Activated CD4-positive, alpha-beta T cell treated with anti-CD3 and anti-CD28 coated beads, Interleukin-2, amount 10 ng/mL, durations not matched to agents 7 days and 5 days (primary cell): ENCODE measurements around the gene ILK. TPM values are rescaled to one million over a fixed set of nuclear protein-coding genes. Genes with fewer than 3 reads are reported as not detected.
A peak's percentile ranks its signal among the peaks of the same experiment; 100 is the strongest.

Experiments used
- CTCF ChIA-PET: fragments of 350-600 bp; sonication (Branson Sonifier 250); formaldehyde crosslinking; loops from one replicate; lab custom pipeline; 2021; ENCODE audit warnings: antibody characterized with exemption; lab: Charles Lee
- POLR2A ChIA-PET: fragments of 350-600 bp; sonication (Branson Sonifier 250); formaldehyde crosslinking; loops from one replicate; lab custom pipeline; 2021; ENCODE audit warnings: antibody characterized with exemption; lab: Charles Lee
- DNase-seq: peaks from one replicate; pipeline ENCODE4 v3.0.0-alpha.2; 2020
- H3K27ac Mint-ChIP-seq: one replicate; pipeline ENCODE4 v1.8.0; 2021; ENCODE audit warnings: mild to moderate bottlenecking, moderate library complexity, mixed read lengths
- H3K27me3 Mint-ChIP-seq: one replicate; pipeline ENCODE4 v1.8.0; 2021; ENCODE audit warnings: mixed read lengths
- H3K36me3 Mint-ChIP-seq: one replicate; pipeline ENCODE4 v1.8.0; 2021; ENCODE audit warnings: low read depth, mixed read lengths
- H3K4me1 Mint-ChIP-seq: one replicate; pipeline ENCODE4 v1.8.0; 2021; ENCODE audit warnings: mixed read lengths
- H3K4me3 Mint-ChIP-seq: one replicate; pipeline ENCODE4 v1.8.0; 2021; ENCODE audit warnings: mild to moderate bottlenecking, moderate library complexity, mixed read lengths
- H3K9me3 Mint-ChIP-seq: one replicate; pipeline ENCODE4 v1.8.0; 2021; ENCODE audit warnings: mixed read lengths
- total RNA-seq, 2 experiments: library from RNA; stranded (reverse); gene quantifications; one replicate each; pipeline ENCODE4 v1.2.3, GENCODE V29; 2021

ILK gene
- total RNA-seq, 2 experiments from 2014 or later = 155 to 163 TPM

DNA sequence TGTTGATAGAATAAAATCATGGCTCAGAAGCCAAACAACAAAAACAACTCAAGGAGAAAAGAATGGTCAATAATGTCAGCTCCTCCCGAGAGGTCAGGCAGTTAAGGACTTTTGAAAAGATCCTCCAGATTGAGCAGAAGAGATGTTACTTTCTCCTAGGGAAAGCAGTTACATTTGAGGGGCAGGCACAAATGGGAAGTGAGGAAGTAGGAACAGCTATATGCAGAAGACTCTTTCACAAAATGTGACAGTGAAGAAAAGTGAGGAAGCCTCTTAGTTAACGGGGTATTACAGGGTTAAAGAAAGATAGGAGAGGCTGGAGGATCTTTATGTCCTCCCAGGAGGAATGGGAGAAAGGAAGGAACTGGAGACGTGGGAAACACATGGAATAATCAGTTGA, 48.6 kb downstream of the ILK start:
- no peaks in the 10 kb centered on the region for H3K9me3 Mint-ChIP-seq
- CTCF ChIA-PET = interaction anchor here (2.2 kb wide), 1 partner anchor 13 kb away, joined by 6 read pairs; no protein-coding TSS in a partner anchor
- no peak overlapping the region for H3K4me3 Mint-ChIP-seq
- no peak overlapping the region for H3K27ac Mint-ChIP-seq
- POLR2A ChIA-PET = interaction anchor here (0.8 kb wide), 1 partner anchor 13 kb away, joined by 3 read pairs; no protein-coding TSS in a partner anchor
- DNase-seq = no peak
- H3K4me1 Mint-ChIP-seq = peaks cover 8% of the 10 kb centered on the region
- no peaks in the 10 kb centered on the region for H3K36me3 Mint-ChIP-seq
- peaks cover 13% of the 10 kb centered on the region for H3K27me3 Mint-ChIP-seq

DNA sequence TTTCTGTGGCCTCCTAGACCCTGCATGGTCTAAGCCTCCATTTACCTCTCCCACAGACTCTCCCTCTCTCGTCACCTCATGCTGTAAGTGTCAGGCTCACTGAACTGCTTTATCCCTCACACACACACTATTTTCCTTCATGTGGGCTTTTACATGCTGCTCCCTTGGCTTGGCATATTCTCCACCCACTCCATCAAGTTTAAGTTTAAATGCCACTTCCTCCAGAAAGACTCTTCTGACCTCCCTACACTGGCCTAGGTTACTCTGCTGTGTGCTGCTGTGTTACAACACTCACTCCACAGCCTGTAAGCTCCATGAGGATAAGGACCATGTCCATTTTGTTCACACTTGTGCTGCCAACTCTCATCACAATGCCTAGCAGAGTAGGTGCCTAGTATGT, 49.5 kb downstream of the ILK start:
- ChIA-PET CTCF (interaction anchor here (0.9 to 2.2 kb wide), 3 partner anchors 10 to 26 kb away, joined by 3 to 6 read pairs (median 4); no protein-coding TSS in a partner anchor), POLR2A (interaction anchor here (0.6 kb wide), 1 partner anchor 15 kb away, joined by 7 read pairs; no protein-coding TSS in a partner anchor)
- Mint-ChIP-seq H3K27me3 (peaks cover 15% of the 10 kb centered on the region), H3K4me1 (peaks cover 8% of the 10 kb centered on the region), H3K36me3 (no peaks in the 10 kb centered on the region), H3K9me3 (no peaks in the 10 kb centered on the region), H3K4me3 (no peak overlapping the region), H3K27ac (no peak overlapping the region)
- DNase-seq = no peak

DNA sequence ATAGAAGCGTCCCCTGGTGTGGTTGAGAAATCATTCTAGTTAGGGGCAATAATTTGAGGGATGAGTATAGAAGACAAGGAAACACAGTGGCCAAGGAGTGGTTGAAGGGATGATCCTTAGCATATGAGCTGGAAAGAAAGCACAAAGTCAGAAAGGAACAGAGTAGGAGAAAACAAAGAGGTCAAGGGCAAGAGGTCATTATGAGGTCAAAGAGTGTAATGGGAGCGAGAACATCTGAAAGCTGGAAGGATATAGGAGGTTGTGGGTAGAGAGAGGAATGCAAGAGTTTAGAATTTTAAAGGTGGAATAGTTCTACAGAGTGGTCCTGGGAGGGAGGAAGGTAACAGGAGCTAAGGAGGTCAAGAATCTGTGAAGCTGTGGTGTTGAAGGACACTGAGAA, 50.1 kb downstream of the ILK start:
- Mint-ChIP-seq H3K27ac (no peak overlapping the region), H3K4me1 (peaks cover 8% of the 10 kb centered on the region), H3K27me3 (peaks cover 15% of the 10 kb centered on the region), H3K9me3 (no peaks in the 10 kb centered on the region), H3K4me3 (no peak overlapping the region), H3K36me3 (no peaks in the 10 kb centered on the region)
- DNase-seq = no peak
- ChIA-PET POLR2A (no interaction called here), CTCF (interaction anchor here (0.9 to 2.2 kb wide), 4 partner anchors 10 to 42 kb away, joined by 3 to 6 read pairs (median 4); partner anchors contain the start of gene TAF10)

DNA sequence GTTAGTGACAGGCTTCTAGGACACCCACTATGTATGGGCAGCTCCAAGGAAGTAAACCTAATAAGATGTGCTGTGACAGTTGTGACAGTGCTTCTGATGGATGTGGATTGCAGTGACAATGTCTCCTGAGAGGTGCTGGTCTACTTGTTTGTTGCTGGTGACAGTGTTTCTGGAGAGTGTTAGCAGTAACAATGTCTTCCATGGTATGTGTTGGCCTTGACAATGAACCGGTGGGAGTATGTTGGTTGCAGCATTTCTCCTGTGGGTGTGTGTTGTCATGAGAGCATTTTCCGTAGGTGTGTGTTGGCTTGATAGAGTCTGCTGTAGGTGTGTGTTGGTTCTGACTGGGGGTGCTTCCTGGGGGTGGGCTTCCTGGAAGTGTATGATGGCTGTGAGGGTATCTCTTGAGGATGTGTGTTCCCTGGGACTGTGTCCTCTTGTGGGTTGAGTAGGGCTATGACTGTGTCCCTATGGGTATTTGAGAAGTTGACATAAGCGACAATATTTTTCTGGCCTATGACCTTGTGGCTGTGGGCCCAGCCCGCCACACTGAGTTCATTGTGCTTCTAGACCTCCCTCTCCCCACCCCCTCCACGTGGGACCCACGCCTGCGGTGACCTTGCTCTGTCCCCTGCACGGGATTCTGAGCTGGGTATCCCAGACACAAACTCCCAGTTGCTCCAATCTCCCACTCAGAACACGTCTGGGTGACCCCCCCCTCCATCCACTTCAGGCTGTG, 50.9 kb downstream of the ILK start:
- no peaks in the 10 kb centered on the region for H3K9me3 Mint-ChIP-seq
- H3K36me3 Mint-ChIP-seq = no peaks in the 10 kb centered on the region
- DNase-seq = no peak
- no peak overlapping the region for H3K27ac Mint-ChIP-seq
- H3K4me1 Mint-ChIP-seq = peaks cover 8% of the 10 kb centered on the region
- CTCF ChIA-PET = interaction anchor here (0.9 to 1.1 kb wide), 2 partner anchors 28 to 42 kb away, joined by 3 to 4 read pairs; partner anchors contain the start of gene TAF10
- POLR2A ChIA-PET = no interaction called here
- H3K4me3 Mint-ChIP-seq = no peak overlapping the region
- H3K27me3 Mint-ChIP-seq = peaks cover 15% of the 10 kb centered on the region

DNA sequence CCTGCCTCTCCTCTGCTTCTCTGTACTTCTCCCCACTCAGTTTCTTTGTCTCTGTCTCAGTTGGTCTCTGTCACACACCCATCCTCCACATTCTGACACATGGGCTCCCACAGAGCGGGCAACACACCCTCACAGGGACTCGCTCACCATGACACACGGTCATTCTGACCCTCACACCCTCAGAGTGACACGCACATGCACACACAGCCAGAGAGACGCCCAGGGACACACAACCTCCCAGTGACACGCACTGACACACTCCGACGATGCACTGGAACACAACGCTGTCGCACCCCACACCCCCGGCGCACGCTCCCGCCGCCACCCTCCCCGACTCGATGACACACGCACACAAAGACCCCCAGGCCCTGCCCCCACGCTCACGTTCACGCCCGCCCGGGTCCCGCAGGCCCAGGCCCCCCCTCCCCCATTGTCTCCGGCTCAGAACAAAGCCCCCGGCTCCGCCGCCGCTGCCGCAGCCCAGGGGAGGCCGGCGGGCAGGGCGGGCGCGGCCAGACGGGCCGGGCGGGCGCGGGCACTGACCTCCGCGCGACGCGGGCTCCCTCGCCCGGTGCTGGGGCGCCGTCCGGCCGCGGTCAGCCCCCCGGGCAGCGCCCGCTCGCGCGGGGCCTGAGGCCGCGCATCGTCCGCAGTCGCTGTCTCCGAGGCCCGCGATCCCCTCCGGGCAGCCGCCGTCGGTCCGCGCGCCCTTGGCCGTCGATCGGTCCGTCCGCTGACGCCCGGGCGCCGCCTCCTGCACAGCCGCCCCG, 51.6 kb downstream of the ILK start:
- peaks cover 8% of the 10 kb centered on the region for H3K4me1 Mint-ChIP-seq
- no peak overlapping the region for H3K4me3 Mint-ChIP-seq
- peaks cover 15% of the 10 kb centered on the region for H3K27me3 Mint-ChIP-seq
- no peak for DNase-seq
- no peaks in the 10 kb centered on the region for H3K36me3 Mint-ChIP-seq
- CTCF ChIA-PET = no interaction called here
- POLR2A ChIA-PET = no interaction called here
- H3K27ac Mint-ChIP-seq = no peak overlapping the region
- H3K9me3 Mint-ChIP-seq = no peaks in the 10 kb centered on the region

DNA sequence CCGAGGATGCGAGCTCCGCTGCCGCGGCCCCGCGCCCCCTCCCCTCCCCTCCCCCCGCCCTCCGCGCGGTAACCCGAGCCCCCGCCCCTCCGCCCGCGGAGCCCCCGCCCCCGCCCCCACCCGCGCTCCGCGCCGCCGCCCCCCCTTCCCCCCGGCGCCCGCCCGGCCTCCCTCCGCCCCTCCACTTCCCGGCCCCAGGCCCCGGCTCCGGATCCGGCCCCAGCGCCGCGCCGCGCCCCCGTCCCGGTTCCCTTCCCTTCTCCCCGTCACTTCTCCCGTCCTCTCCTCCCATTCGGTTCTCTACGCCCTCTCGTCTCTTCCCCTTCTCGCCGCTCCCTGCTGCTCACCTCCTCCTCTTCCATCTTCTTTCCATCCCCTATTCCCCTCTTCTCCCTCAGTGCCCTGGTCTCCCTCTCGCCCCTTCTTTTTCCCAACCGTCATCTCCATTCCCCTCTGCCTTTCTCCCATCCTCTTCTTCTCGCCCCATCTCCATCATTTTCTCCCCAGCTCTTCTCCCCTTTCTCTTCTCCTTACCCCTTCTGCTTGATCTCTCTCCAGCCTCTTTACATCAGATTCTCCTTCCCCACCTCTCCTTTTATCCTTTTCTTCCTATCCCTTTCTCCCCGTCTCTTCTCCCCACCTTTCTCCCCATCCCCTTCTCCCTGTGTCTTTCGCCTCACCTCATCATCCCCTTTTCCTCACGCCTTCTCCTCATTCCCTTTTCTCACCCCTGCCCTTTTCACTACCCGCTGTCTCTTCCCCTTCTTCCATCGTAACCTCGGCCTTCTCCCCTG, 52.4 kb downstream of the ILK start, which contains the start of gene DCHS1:
Gene DCHS1 (minus strand): TSS at position 20 of the 794 bp plus-strand sequence. CDS start 14,196 bp downstream, outside the sequence.
- CTCF ChIA-PET = no interaction called here

DNA sequence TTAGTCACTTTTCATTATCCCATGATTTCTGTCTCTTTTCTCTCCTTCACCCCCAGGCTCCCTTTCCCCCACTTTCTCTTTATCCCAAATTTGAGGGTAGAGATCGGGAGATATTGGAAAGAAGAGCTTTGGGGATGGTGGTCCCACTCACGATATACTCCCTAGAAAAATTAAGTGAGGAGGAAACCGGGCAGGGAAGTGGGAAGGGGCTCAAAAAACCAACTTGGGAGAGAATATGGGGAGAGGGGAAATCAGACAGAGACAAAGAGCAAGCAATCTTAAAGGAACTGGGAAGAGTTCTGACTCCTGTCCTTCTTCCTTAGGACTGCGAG, 53.0 kb downstream of the ILK start:
- H3K4me3 Mint-ChIP-seq = peak overlapping the region; percentile 45
- CTCF ChIA-PET = no interaction called here

More for the DNA sequence above, 52.4 kb downstream of the ILK start, which contains the start of gene DCHS1:
- Mint-ChIP-seq H3K4me3 (peak within 1 kb of the TSS; percentile 45), H3K27ac (no peak within 1 kb of the TSS), H3K4me1 (peaks cover 8% of the 10 kb centered on the region), H3K36me3 (no peaks in the 10 kb centered on the region), H3K9me3 (no peaks in the 10 kb centered on the region), H3K27me3 (peaks cover 15% of the 10 kb centered on the region)
- POLR2A ChIA-PET = no interaction called here
- DNase-seq = no peak

DNA sequence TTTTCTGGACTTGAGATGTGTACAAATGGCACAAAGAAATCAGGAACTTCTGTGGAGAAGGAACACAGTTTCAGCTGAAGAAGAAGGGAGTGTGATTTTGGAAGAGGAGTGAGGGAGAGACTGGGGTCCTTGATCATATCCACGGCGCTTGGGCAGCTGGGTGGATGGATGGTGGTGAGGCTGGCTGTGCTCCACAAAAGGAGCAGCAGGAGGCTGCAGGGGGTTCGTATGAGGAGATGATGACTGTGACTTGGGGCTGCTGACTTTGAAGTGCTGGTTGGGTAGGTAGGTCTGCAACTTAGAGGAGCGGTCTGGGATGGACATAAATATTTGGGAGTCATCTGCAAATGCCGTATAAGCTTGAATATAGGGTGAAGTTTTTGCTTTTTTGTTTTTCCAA, 53.4 kb downstream of the ILK start:
- Mint-ChIP-seq H3K4me3 (peak overlapping the region; percentile 1), H3K36me3 (no peaks in the 10 kb centered on the region), H3K9me3 (no peaks in the 10 kb centered on the region), H3K27me3 (peaks cover 15% of the 10 kb centered on the region), H3K4me1 (peaks cover 8% of the 10 kb centered on the region), H3K27ac (no peak overlapping the region)
- ChIA-PET CTCF (interaction anchor here (0.6 to 1.3 kb wide), 3 partner anchors 8 to 26 kb away, joined by 3 to 5 read pairs (median 4); partner anchors contain the start of gene MRPL17), POLR2A (no interaction called here)
- no peak for DNase-seq

More for the DNA sequence above, 53.0 kb downstream of the ILK start:
- peaks cover 15% of the 10 kb centered on the region for H3K27me3 Mint-ChIP-seq
- peaks cover 8% of the 10 kb centered on the region for H3K4me1 Mint-ChIP-seq
- no peaks in the 10 kb centered on the region for H3K9me3 Mint-ChIP-seq
- H3K27ac Mint-ChIP-seq = no peak overlapping the region
- POLR2A ChIA-PET = no interaction called here
- DNase-seq = no peak
- no peaks in the 10 kb centered on the region for H3K36me3 Mint-ChIP-seq

DNA sequence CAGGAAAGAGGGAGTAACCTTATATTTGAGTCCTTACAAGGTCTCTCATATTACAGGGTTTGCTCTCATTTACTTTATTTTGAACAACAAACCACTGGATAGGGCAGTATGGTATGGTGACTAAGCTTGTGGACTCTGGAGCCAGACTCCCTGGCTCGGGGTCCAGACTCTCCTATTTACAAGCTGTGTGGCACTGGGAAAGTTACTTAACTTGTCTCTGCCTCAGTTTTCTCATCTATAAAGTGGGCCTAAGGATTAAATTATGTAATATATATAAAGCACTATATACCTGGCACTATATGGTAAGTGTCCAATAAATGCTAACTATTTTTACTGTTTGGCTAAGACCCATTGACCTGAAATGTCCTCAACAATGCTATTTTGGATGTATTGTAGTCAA, 53.8 kb downstream of the ILK start:
- Mint-ChIP-seq H3K4me1 (peaks cover 8% of the 10 kb centered on the region), H3K36me3 (no peaks in the 10 kb centered on the region), H3K27me3 (peaks cover 15% of the 10 kb centered on the region), H3K9me3 (no peaks in the 10 kb centered on the region), H3K4me3 (no peak overlapping the region), H3K27ac (no peak overlapping the region)
- DNase-seq = no peak
- ChIA-PET POLR2A (no interaction called here), CTCF (interaction anchor here (0.6 to 1.3 kb wide), 3 partner anchors 9 to 26 kb away, joined by 3 to 5 read pairs (median 4); partner anchors contain the start of gene MRPL17)

DNA sequence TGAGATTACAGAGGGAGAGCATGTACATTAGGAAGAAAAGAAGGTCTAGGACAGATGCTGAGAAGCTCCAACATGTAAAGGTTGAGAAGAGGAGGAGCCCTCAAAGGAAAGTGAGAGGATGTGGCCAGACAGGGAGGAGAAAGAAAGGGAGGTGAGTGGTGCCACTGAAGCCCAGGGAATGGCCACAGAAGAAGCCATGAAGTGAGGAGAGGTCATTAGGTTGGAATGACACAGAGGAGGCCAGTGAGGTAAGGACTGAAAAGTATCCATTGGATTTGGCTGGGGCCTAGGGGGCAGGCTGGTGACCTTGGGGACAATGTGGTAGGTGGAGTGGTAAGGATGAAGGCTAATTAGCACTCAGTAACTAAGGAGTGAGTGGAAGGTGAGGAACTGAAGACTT, 55.1 kb downstream of the ILK start:
- Mint-ChIP-seq H3K27ac (no peak overlapping the region), H3K36me3 (no peaks in the 10 kb centered on the region), H3K4me3 (no peak overlapping the region), H3K9me3 (no peaks in the 10 kb centered on the region), H3K4me1 (peaks cover 12% of the 10 kb centered on the region), H3K27me3 (peaks cover 15% of the 10 kb centered on the region)
- ChIA-PET CTCF (interaction anchor here (1.1 kb wide), 1 partner anchor 12 kb away, joined by 3 read pairs; no protein-coding TSS in a partner anchor), POLR2A (no interaction called here)
- DNase-seq = no peak
